HepG2 (cell line): Measurements from ENCODE around the gene BRI3BP. TPM values are rescaled to one million over a fixed set of nuclear protein-coding genes. Genes with fewer than 3 reads are reported as not detected.

ENCODE experiments used
- DMAP1 ChIP-seq: IDR thresholded peaks from 2 replicates; pipeline ENCODE4 v1.6.1; 2016
- ETS1 ChIP-seq: sonication (generic); formaldehyde crosslinking; IDR thresholded peaks from 2 replicates; pipeline ENCODE4 v1.4.0; 2020; ENCODE audit warnings: missing genetic modification reagents
- MEIS1 ChIP-seq: sonication (generic); formaldehyde crosslinking; IDR thresholded peaks from 2 replicates; pipeline ENCODE4 v1.9.0; 2021; ENCODE audit warnings: mild to moderate bottlenecking, missing genetic modification reagents, moderate library complexity, borderline replicate concordance
- MIER2 ChIP-seq: IDR thresholded peaks from 2 replicates; pipeline ENCODE4 v1.6.1; 2016; ENCODE audit warnings: missing biosample characterization, missing genetic modification reagents
- MXD1 ChIP-seq: sonication (generic); formaldehyde crosslinking; IDR thresholded peaks from 2 replicates; pipeline ENCODE4 v1.4.0; 2020; ENCODE audit warnings: mild to moderate bottlenecking, missing genetic modification reagents
- NKX3-1 ChIP-seq: sonication (generic); formaldehyde crosslinking; IDR thresholded peaks from 2 replicates; pipeline ENCODE4 v1.5.0; 2020; ENCODE audit warnings: missing genetic modification reagents
- SIX1 ChIP-seq: sonication (generic); formaldehyde crosslinking; IDR thresholded peaks from 2 replicates; pipeline ENCODE4 v1.4.0; 2020; ENCODE audit warnings: missing genetic modification reagents, borderline replicate concordance
- SRSF4 ChIP-seq: fragments of 200-400 bp; formaldehyde crosslinking; IDR thresholded peaks from one replicate; pipeline ENCODE4 v1.6.1; 2018; ENCODE audit warnings: mild to moderate bottlenecking, low read depth, low read length, moderate library complexity; ENCODE audit not compliant: poor library complexity, severe bottlenecking
- SRSF9 ChIP-seq: fragments of 200-400 bp; formaldehyde crosslinking; IDR thresholded peaks from 2 replicates; pipeline ENCODE4 v1.6.1; 2018; ENCODE audit warnings: borderline replicate concordance, mild to moderate bottlenecking, low read depth, low read length; ENCODE audit not compliant: insufficient read depth, poor library complexity, severe bottlenecking
- ZBED4 ChIP-seq: sonication (generic); formaldehyde crosslinking; IDR thresholded peaks from 2 replicates; pipeline ENCODE4 v1.4.0; 2020; ENCODE audit warnings: missing genetic modification reagents, borderline replicate concordance
- ZBTB44 ChIP-seq: sonication (generic); formaldehyde crosslinking; IDR thresholded peaks from 2 replicates; pipeline ENCODE4 v1.4.0; 2020; ENCODE audit warnings: missing genetic modification reagents
- ZFX ChIP-seq: sonication (generic); formaldehyde crosslinking; IDR thresholded peaks from 2 replicates; pipeline ENCODE4 v1.4.0; 2020; ENCODE audit warnings: mild to moderate bottlenecking, low read depth, missing genetic modification reagents, moderate library complexity
- ZHX1 ChIP-seq: sonication (generic); formaldehyde crosslinking; IDR thresholded peaks from 2 replicates; pipeline ENCODE4 v1.8.1; 2022; ENCODE audit warnings: low read depth, mild to moderate bottlenecking, missing genetic modification reagents
- ZNF513 ChIP-seq: sonication (generic); formaldehyde crosslinking; conservative IDR thresholded peaks from 2 replicates; pipeline ENCODE4 v1.5.0; 2020; ENCODE audit warnings: missing genetic modification reagents
- ZNF597 ChIP-seq: sonication (generic); formaldehyde crosslinking; IDR thresholded peaks from 2 replicates; pipeline ENCODE4 v1.5.0; 2020; ENCODE audit warnings: missing genetic modification reagents
- polyA plus RNA-seq, 8 experiments: library from polyadenylated mRNA; depleted of rRNA in 3 of 8; stranded (reverse) in 7 of 8; unstranded in 1 of 8; fragments of >200 nt; fragmentation: Illumina TruSeq in 4 of 8; extraction: Trizol in 4 of 8; gene quantifications; 2 replicates each; pipeline versions ENCODE4 v1.2.1 to v1.2.3, GENCODE V29; 2011 to 2016; ENCODE audit warnings: low read depth in 4 of 8, missing spikeins in 1 of 8, mixed read lengths in 1 of 8; ENCODE audit not compliant: insufficient read depth in 1 of 8
- total RNA-seq, 5 experiments: library from RNA; depleted of rRNA; stranded (reverse); fragments of >200 nt; fragmentation: Illumina TruSeq; extraction: Trizol; gene quantifications; 2 replicates each; pipeline ENCODE4 v1.2.3, GENCODE V29; 2016; ENCODE audit warnings: low read depth in 1 of 5

The BRI3BP gene
- total and polyA plus RNA-seq, 2 of the 13 experiments (the other 11 are each of a cell fraction or from before 2014, with no cell fraction given): 7.5 to 21.1 TPM

- TF ChIP-seq ZNF513 (CRISPR knock-in tag) (no peak), NKX3-1 (CRISPR knock-in tag) (no peak), ETS1 (CRISPR knock-in tag) (no peak), ZFX (CRISPR knock-in tag) (no peak; the same call in none of the 2 replicates), MIER2 (CRISPR knock-in tag) (no peak), SRSF9 (no peak), MEIS1 (CRISPR knock-in tag) (no peak), MXD1 (no peak), ZBTB44 (CRISPR knock-in tag) (no peak), SIX1 (CRISPR knock-in tag) (no peak), SRSF4 (no peak), ZHX1 (CRISPR knock-in tag) (no peak), ZBED4 (CRISPR knock-in tag) (no peak), DMAP1 (CRISPR knock-in tag) (0 out of 2 replicates have a peak, but pooled peaks have one; percentile 24), ZNF597 (CRISPR knock-in tag) (no peak)
These were observed 395 bp upstream of the BRI3BP start (continued) for GRCh38 chr12:124992874-124993625.
